BLaER1 treated with 17β-estradiol and CSF1 and Interleukin-3, amounts not matched to agents 10 nM and 100 nM (cell line): ENCODE measurements around the gene INPP5E.

ENCODE experiments used
- H3K27ac ChIP-seq, 11 experiments: shearing (Covaris generic); formaldehyde crosslinking; 2 replicates each; pipeline ENCODE4 v1.8.1; 2022
- H3K27me3 ChIP-seq, 11 experiments: shearing (Covaris generic); formaldehyde crosslinking; 2 replicates each; pipeline ENCODE4 v1.8.1; 2022
- H3K36me3 ChIP-seq, 11 experiments: shearing (Covaris generic); formaldehyde crosslinking; 2 replicates each; pipeline ENCODE4 v1.8.1; 2022
- H3K4me1 ChIP-seq, 10 experiments: shearing (Covaris generic); formaldehyde crosslinking; 2 replicates each; pipeline ENCODE4 v1.8.1; 2022
- H3K4me2 ChIP-seq, 11 experiments: shearing (Covaris generic); formaldehyde crosslinking; 2 replicates each; pipeline ENCODE4 v1.8.1; 2022
- H3K4me3 ChIP-seq, 10 experiments: shearing (Covaris generic); formaldehyde crosslinking; 2 replicates each; pipeline ENCODE4 v1.8.1; 2022
- H3K9ac ChIP-seq, 11 experiments: shearing (Covaris generic); formaldehyde crosslinking; 2 replicates each; pipeline ENCODE4 v1.8.1; 2022
- H3K9me3 ChIP-seq, 11 experiments: shearing (Covaris generic); formaldehyde crosslinking; replicated peaks in 1 of 11; 2 replicates each; pipeline ENCODE4 v1.8.1; 2022
- H4K20me1 ChIP-seq, 11 experiments: shearing (Covaris generic); formaldehyde crosslinking; 2 replicates each; pipeline ENCODE4 v1.8.1; 2022
- Cebpa-rat ChIP-seq, 11 experiments: shearing (Covaris generic); IDR thresholded peaks; 2 replicates each; pipeline ENCODE4 v1.8.1; 2022

INPP5E gene

DNA sequence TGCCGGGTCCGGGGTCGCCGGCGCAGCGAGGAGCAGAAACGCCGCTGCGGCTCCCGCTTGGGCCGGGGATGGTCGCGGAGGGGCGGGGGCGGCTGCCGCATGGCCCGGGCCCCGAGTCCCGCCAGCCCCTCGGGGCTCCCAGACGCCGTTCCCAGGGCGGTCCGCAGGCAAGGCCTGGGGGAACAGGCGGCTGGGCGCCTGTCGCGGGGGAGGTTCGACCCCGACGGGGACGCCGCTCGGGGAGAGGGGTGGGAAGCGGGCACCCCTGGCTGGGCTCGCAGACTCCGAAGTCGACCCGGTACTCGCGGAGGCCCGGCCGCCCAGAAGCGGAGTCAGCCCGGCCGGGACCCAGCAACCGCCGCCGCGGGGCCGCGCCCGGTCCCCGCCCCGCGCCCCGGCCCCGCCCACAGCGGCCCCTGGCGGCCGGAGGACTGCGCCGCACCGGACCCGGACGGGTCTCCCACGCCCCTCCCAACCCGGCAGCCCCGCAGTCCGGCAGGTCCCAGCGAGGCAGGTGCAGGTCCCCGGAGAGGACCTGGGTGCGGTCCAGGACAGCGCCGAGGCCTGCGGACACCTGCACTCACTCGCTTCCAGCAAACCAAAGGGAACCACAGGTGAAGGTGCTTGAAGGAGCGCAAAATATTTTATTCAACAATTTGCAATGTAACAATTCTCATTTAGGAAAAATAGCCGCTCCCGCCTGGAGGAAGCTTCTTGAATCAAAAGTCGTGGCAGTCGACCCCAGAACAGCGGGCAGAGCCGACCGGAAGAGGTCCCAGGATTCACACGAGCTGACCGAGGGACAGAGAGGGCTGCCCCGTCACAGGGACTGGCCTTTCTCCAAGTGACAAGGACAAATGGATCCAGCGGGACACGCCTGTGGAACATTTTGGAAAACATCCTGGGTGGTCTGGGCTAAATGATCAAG, at the start of gene INPP5E:
Gene INPP5E, minus strand, starts transcription at position 365 of the 928 bp plus-strand sequence. CDS start 426 bp downstream, outside the sequence.
- Histone ChIP-seq H3K27ac (peak within 1 kb of the TSS; percentile 72 to 90 (median 85)), H3K27me3 (no peaks in the 10 kb centered on the region), H3K9ac (peak within 1 kb of the TSS; percentile 85 to 97 (median 90)), H3K4me1 (peaks cover 59 to 75% (median 73%) of the 10 kb centered on the region in 10 experiments), H4K20me1 (peaks cover 68 to 97% (median 92%) of the 10 kb centered on the region in 11 experiments), H3K4me3 (peak within 1 kb of the TSS; percentile 83 to 97 (median 94)), H3K9me3 (no peaks in the 10 kb centered on the region), H3K4me2 (peak within 1 kb of the TSS; percentile 87 to 100 (median 98)), H3K36me3 (peaks cover 33 to 67% (median 51%) of the 10 kb centered on the region in 11 experiments)
- TF ChIP-seq Cebpa-rat (IDR thresholded peaks at IDR 0.05) = no peak

GRCh38 chr9:136488247-136489214, 48.9 kb upstream of the INPP5E start:
- no peak for TF ChIP-seq Cebpa-rat (IDR thresholded peaks at IDR 0.05)
- Histone ChIP-seq H3K4me1 (peaks cover 10 to 17% (median 14%) of the 10 kb centered on the region in 10 experiments), H3K9ac (no peak overlapping the region; a peak in 1 of 22 replicates), H3K27me3 (no peaks in the 10 kb centered on the region), H3K9me3 (no peaks in the 10 kb centered on the region), H3K4me3 (no peak overlapping the region), H4K20me1 (peaks cover 0 to 55% (median 23%) of the 10 kb centered on the region in 11 experiments; a peak in 18 of 22 replicates), H3K27ac (no peak overlapping the region), H3K36me3 (peaks cover 0 to 3% (median 0%) of the 10 kb centered on the region in 11 experiments; a peak in 1 of 22 replicates), H3K4me2 (no peak overlapping the region)

DNA sequence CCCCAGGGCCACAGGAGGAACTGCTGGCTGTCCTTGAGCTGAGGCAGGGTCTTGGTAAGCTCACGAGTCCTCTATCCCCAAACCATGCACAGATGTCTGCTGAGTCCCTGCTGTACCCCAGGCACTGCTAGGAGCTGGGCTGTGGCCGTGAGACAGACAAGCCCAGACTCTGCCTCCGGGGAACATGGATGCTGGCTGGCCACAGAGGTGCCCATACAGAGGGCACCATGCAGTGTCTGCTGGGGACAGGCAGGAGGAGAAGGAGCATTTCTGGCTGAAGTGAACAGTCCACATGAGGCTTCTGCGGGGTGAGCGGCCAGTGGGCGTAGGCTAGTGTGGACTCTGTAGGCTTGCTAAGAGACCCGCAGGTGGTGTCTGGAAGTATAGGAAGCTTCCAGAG, 48.0 kb upstream of the INPP5E start:
- TF ChIP-seq Cebpa-rat (IDR thresholded peaks at IDR 0.05) = no peak
- Histone ChIP-seq H3K4me1 (peaks cover 10 to 17% (median 14%) of the 10 kb centered on the region in 10 experiments), H4K20me1 (peaks cover 0 to 47% (median 21%) of the 10 kb centered on the region in 11 experiments; a peak in 18 of 22 replicates), H3K9ac (no peak overlapping the region; a peak in 1 of 22 replicates), H3K4me3 (no peak overlapping the region), H3K4me2 (no peak overlapping the region), H3K27ac (no peak overlapping the region), H3K36me3 (no peaks in the 10 kb centered on the region; a peak in 1 of 22 replicates), H3K27me3 (no peaks in the 10 kb centered on the region), H3K9me3 (no peaks in the 10 kb centered on the region)

DNA sequence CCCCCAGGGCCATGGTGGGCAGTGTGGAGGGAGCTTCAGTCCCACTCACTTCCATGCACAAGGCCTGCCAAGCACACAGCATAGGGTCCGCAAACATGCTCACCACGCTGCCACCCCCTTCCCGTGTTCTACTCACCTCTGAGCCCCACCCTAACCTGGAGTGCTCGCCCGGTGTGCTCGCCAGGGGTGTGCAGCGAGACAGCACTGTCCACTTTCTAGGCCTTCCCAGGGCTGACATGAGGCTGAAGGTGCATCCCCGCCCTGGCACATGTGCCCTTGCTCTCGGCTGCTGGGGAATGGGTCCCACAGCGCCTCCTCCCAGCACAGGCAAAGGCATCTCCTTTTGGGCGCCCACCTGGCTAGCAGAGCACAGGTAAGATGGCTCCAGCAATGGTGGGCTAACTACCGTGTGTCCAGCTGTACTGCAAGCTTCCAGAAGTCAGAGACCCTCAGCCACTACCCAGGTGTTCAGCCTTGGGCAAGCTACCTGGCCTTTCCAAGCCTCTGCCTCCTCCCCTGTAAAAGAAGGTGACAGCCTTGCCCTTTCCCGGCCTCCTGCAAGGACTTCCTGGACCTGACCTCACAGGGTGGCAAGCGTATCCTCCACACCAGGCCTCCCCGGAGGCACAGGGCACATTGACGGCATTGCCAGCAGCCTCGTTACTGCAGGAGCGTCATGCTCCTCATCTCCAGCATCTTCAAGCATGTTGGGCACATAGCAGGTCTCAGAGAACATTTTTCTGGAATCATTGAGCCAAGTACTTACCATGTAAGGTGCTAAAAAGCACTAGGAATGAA, 47.4 kb upstream of the INPP5E start:
- H3K27me3 ChIP-seq = no peaks in the 10 kb centered on the region
- H3K9me3 ChIP-seq = no peaks in the 10 kb centered on the region
- TF ChIP-seq Cebpa-rat (IDR thresholded peaks at IDR 0.05) = no peak
- H4K20me1 ChIP-seq = peaks cover 3 to 52% (median 27%) of the 10 kb centered on the region in 11 experiments; a peak in 20 of 22 replicates
- H3K4me2 ChIP-seq = no peak overlapping the region
- no peak overlapping the region for H3K27ac ChIP-seq
- H3K4me1 ChIP-seq = peaks cover 10 to 17% (median 14%) of the 10 kb centered on the region in 10 experiments
- H3K9ac ChIP-seq = peak overlapping the region in 1 of 11 experiments; percentile 9; a peak in 1 of 22 replicates
- H3K36me3 ChIP-seq = no peaks in the 10 kb centered on the region
- no peak overlapping the region for H3K4me3 ChIP-seq

GRCh38 chr9:136486131-136486530, 46.5 kb upstream of the INPP5E start:
- TF ChIP-seq Cebpa-rat (IDR thresholded peaks at IDR 0.05) = no peak
- no peaks in the 10 kb centered on the region for H3K27me3 ChIP-seq

GRCh38 chr9:136485049-136486045, 45.7 kb upstream of the INPP5E start:
- H3K27me3 ChIP-seq = no peaks in the 10 kb centered on the region
- H3K4me2 ChIP-seq = peak overlapping the region; percentile 94 to 99 (median 98); a peak in 20 of 22 replicates
- H4K20me1 ChIP-seq = peaks cover 20 to 69% (median 44%) of the 10 kb centered on the region in 11 experiments; a peak in 21 of 22 replicates
- peaks cover 0 to 9% (median under 1%) of the 10 kb centered on the region in 11 experiments; a peak in 11 of 22 replicates for H3K36me3 ChIP-seq
- H3K4me1 ChIP-seq = peaks cover 21 to 34% (median 24%) of the 10 kb centered on the region in 10 experiments
- H3K9ac ChIP-seq = peak overlapping the region in 4 of 11 experiments; percentile 83 to 90 (median 88); a peak in 5 of 22 replicates
- no peak overlapping the region for H3K4me3 ChIP-seq
- no peaks in the 10 kb centered on the region for H3K9me3 ChIP-seq
- no peak for TF ChIP-seq Cebpa-rat (IDR thresholded peaks at IDR 0.05)
- H3K27ac ChIP-seq = no peak overlapping the region

More at GRCh38 chr9:136486131-136486530, 46.5 kb upstream of the INPP5E start:
- H4K20me1 ChIP-seq = peaks cover 12 to 61% (median 36%) of the 10 kb centered on the region in 11 experiments; a peak in 21 of 22 replicates
- H3K4me2 ChIP-seq = no peak overlapping the region
- H3K9ac ChIP-seq = peak overlapping the region in 2 of 11 experiments; percentile 1 to 5; a peak in 1 of 22 replicates
- H3K9me3 ChIP-seq = no peaks in the 10 kb centered on the region
- no peak overlapping the region for H3K27ac ChIP-seq
- peaks cover 18 to 26% (median 22%) of the 10 kb centered on the region in 10 experiments for H3K4me1 ChIP-seq
- 0 out of 22 replicates have a peak, but pooled peaks cover 0 to 1% (median 0%) of the 10 kb centered on the region in 11 experiments for H3K36me3 ChIP-seq
- no peak overlapping the region for H3K4me3 ChIP-seq
